Suprapubic skin (tissue), 4 donors: ENCODE results near the gene KCNIP4. TPM values are rescaled to one million over a fixed set of nuclear protein-coding genes. Genes with fewer than 3 reads are reported as not detected.

Source experiments
- DNase-seq, 2 donors: peaks; one replicate each; pipeline ENCODE4 v3.0.0-alpha.2; 2019; ENCODE audit warnings: low spot score in 2 of 2
- H3K27ac ChIP-seq: fragments of 200-600 bp; sonication (generic); one replicate; pipeline ENCODE4 v1.5.1; 2019
- H3K27me3 ChIP-seq: fragments of 200-600 bp; sonication (generic); one replicate; pipeline ENCODE4 v1.5.1; 2019
- H3K36me3 ChIP-seq: fragments of 200-600 bp; sonication (generic); one replicate; pipeline ENCODE4 v1.5.1; 2019
- H3K4me1 ChIP-seq: fragments of 200-600 bp; sonication (generic); one replicate; pipeline ENCODE4 v1.5.1; 2019
- H3K4me3 ChIP-seq: fragments of 200-600 bp; sonication (generic); one replicate; pipeline ENCODE4 v1.5.1; 2019; ENCODE audit warnings: mild to moderate bottlenecking
- H3K9me3 ChIP-seq: fragments of 200-600 bp; sonication (generic); one replicate; pipeline ENCODE4 v1.5.1; 2019
- CTCF ChIP-seq, 2 donors: fragments of 200-600 bp in 1 of 2; fragments of 450-650 bp in 1 of 2; sonication (generic) in 1 of 2; IDR thresholded peaks; one replicate each; pipeline ENCODE4 v1.5.1; 2016 to 2019; ENCODE audit warnings: antibody characterized with exemption in 2 of 2, mild to moderate bottlenecking in 1 of 2, moderate library complexity in 1 of 2
- EP300 ChIP-seq: sonication (generic); formaldehyde crosslinking; IDR thresholded peaks from one replicate; pipeline ENCODE4 v1.6.1; 2017; ENCODE audit warnings: antibody characterized with exemption
- POLR2A ChIP-seq, 2 donors: fragments of 450-650 bp; IDR thresholded peaks; one replicate each; pipeline ENCODE4 v1.6.1; 2017; ENCODE audit warnings: antibody characterized with exemption in 2 of 2, mild to moderate bottlenecking in 2 of 2, moderate library complexity in 2 of 2
- POLR2AphosphoS5 ChIP-seq, 3 donors: sonication (generic); formaldehyde crosslinking; IDR thresholded peaks; one replicate each; pipeline ENCODE4 v1.6.1; 2017; ENCODE audit warnings: antibody characterized with exemption in 3 of 3
- WGBS: methylation state at CpG from one replicate; pipeline ENCODE4 v1.1.5; 2018; 5-methylcytosine and 5-hydroxymethylcytosine counted together
- total RNA-seq, 4 donors: library from RNA; depleted of rRNA; stranded (reverse); fragments of >200 nt; gene quantifications; one replicate each; pipeline ENCODE4 v1.1.0, GENCODE V29; 2016

Gene KCNIP4
- total RNA-seq, 4 donors from 2014 or later, result not detected

- TF ChIP-seq POLR2A (IDR thresholded peaks at IDR 0.05) (no peak), CTCF (IDR thresholded peaks at IDR 0.05) (no peak), EP300 (no peak), POLR2AphosphoS5 (IDR thresholded peaks at IDR 0.05) (no peak)
- no peak for DNase-seq
These were observed 37.7 kb upstream of the KCNIP4 start for GRCh38 chr4:21986307-21986706.

GRCh38 chr4:21982087-21982486 is 33.5 kb upstream of the KCNIP4 start:
- TF ChIP-seq POLR2AphosphoS5 (IDR thresholded peaks at IDR 0.05) (no peak), CTCF (IDR thresholded peaks at IDR 0.05) (no peak), EP300 (no peak), POLR2A (IDR thresholded peaks at IDR 0.05) (no peak)
- Histone ChIP-seq H3K36me3 (no peaks in the 10 kb centered on the region), H3K27me3 (no peaks in the 10 kb centered on the region), H3K4me1 (no peaks in the 10 kb centered on the region), H3K27ac (no peak overlapping the region), H3K4me3 (no peak overlapping the region), H3K9me3 (no peaks in the 10 kb centered on the region)
- 79% methylated on average over 1 of the region's 1 CpG for WGBS
- no peak for DNase-seq

More at GRCh38 chr4:21986307-21986706, 37.7 kb upstream of the KCNIP4 start:
- H3K27ac ChIP-seq, result no peak overlapping the region
- H3K4me1 ChIP-seq, result no peaks in the 10 kb centered on the region
- H3K36me3 ChIP-seq, result no peaks in the 10 kb centered on the region
- no peak overlapping the region for H3K4me3 ChIP-seq
- no peaks in the 10 kb centered on the region for H3K9me3 ChIP-seq
- H3K27me3 ChIP-seq, result no peaks in the 10 kb centered on the region

GRCh38 chr4:21979196-21979595 is 30.6 kb upstream of the KCNIP4 start:
- no peak for DNase-seq
- 88% methylated on average over 1 of the region's 1 CpG for WGBS
- TF ChIP-seq POLR2AphosphoS5 (IDR thresholded peaks at IDR 0.05) (no peak), CTCF (IDR thresholded peaks at IDR 0.05) (no peak), EP300 (no peak), POLR2A (IDR thresholded peaks at IDR 0.05) (no peak)
- Histone ChIP-seq H3K36me3 (no peaks in the 10 kb centered on the region), H3K4me1 (no peaks in the 10 kb centered on the region), H3K4me3 (no peak overlapping the region), H3K27me3 (no peaks in the 10 kb centered on the region), H3K9me3 (no peaks in the 10 kb centered on the region), H3K27ac (no peak overlapping the region)

GRCh38 chr4:21976166-21976565 is 27.6 kb upstream of the KCNIP4 start:
- Histone ChIP-seq H3K27me3 (no peaks in the 10 kb centered on the region), H3K27ac (no peak overlapping the region), H3K4me1 (no peaks in the 10 kb centered on the region), H3K4me3 (no peak overlapping the region), H3K9me3 (no peaks in the 10 kb centered on the region), H3K36me3 (no peaks in the 10 kb centered on the region)
- DNase-seq, result no peak
- WGBS, result 71% methylated on average over 1 of the region's 1 CpG
- TF ChIP-seq POLR2A (IDR thresholded peaks at IDR 0.05), result no peak
- TF ChIP-seq POLR2AphosphoS5 (IDR thresholded peaks at IDR 0.05), result no peak
- no peak for TF ChIP-seq CTCF (IDR thresholded peaks at IDR 0.05)
- TF ChIP-seq EP300, result no peak

- Histone ChIP-seq H3K4me3 (no peak overlapping the region), H3K27ac (no peak overlapping the region), H3K27me3 (no peaks in the 10 kb centered on the region), H3K4me1 (no peaks in the 10 kb centered on the region), H3K9me3 (no peaks in the 10 kb centered on the region), H3K36me3 (no peaks in the 10 kb centered on the region)
- WGBS, result 54% methylated on average over 3 of the region's 3 CpGs
- no peak for DNase-seq
- TF ChIP-seq POLR2AphosphoS5 (IDR thresholded peaks at IDR 0.05) (no peak), EP300 (no peak), POLR2A (IDR thresholded peaks at IDR 0.05) (no peak), CTCF (IDR thresholded peaks at IDR 0.05) (no peak)
These were observed 25.3 kb upstream of the KCNIP4 start for GRCh38 chr4:21973850-21974249.
